ENCODE data around the gene GPRC5D.
A peak's percentile ranks its signal among the peaks of the same experiment; 100 is the strongest.

Gene GPRC5D

GRCh38 chr12:12952036-12952435 lies at the start of gene GPRC5D:
Gene GPRC5D, minus strand, starts transcription at chr12:12952170. Its CDS starts 1,786 bp downstream, at chr12:12950384.
- no peak for DNase-seq

- DNase-seq = no peak
Observed at GRCh38 chr12:13001775-13002040, 49.7 kb upstream of the GPRC5D start.

- peak; percentile 32 for DNase-seq
Observed at GRCh38 chr12:13000925-13001774, 49.2 kb upstream of the GPRC5D start.

DNA sequence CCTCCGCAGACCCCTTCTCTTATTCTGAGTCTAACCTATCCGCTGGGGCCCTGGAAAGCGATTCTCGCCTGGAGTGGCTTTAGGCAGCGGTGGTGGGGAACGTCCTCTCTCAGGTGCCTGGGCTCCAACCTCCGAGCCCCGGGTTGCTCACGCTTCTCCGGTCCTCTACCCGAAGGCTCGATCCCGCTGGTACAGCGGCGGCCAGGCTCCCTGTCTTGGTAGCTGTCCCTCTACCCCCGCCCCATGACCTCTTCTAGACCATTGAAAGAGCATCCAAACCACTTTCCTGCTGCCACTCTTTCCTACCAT lies 48.6 kb upstream of the GPRC5D start:
- DNase-seq = peak; percentile 48

DNA sequence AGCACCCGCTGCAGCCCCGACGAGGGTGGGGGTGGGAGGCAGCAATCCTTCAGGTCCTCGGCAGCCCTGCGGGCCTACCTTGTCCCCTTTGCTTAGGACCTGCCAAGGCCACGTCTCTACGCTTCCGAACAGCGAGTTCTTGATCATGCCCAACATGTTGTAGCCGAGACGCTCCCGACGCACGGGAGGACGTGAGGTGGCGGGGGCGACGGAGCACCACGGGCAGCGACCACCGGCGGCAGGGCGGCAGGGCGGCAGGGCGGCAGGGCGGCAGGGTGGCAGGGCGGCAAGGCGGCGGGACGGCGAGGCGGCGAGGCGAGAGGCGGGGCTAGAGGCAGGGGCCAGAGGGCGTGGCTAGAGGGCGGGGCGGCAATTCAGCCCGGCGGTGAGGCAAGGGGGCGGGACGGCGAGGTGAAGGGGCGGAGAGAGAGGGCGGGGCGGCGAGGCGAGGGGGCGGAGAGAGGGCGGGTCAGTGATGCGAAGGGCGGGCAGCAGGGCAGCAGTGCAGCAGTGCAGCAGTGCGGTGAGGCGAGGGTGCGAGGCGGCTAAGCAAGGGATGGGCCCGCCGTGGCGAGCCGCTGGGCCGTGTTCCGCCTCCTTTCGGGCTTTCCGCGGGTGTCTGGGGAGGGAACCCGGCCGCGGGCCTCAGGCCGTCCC lies 48.1 kb upstream of the GPRC5D start, which contains the start of gene HEBP1:
HEBP1 (minus strand) TSS at position 307 of the 657 bp plus-strand sequence; CDS start at position 156, 151 bp downstream.
- DNase-seq = peak; percentile 88

- DNase-seq = no peak
Observed at GRCh38 chr12:12999271-12999958, 47.4 kb upstream of the GPRC5D start.

- DNase-seq = no peak
Observed at GRCh38 chr12:12998248-12998647, 46.3 kb upstream of the GPRC5D start.

- no peak for DNase-seq
Observed at GRCh38 chr12:12997734-12998133, 45.8 kb upstream of the GPRC5D start.

DNA sequence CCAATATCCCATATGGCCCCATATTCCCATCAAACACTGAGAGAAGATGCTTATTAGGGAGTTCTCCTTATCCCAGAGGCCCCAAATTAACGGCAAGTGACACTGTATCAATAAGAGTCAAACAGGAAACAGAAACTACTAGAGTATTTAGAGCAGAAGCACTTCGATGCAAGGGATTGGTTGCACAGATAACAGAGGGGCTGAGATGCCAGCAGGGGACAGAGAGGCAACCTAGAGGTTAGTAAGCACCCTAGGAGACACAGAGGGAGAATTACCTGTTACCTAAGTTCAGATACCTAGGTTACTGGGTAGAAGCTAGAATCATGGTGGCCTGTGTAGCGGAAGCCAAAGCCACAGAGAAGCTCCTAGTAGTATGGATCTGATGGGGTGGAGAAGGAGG lies 45.2 kb upstream of the GPRC5D start:
- no peak for DNase-seq

DNA sequence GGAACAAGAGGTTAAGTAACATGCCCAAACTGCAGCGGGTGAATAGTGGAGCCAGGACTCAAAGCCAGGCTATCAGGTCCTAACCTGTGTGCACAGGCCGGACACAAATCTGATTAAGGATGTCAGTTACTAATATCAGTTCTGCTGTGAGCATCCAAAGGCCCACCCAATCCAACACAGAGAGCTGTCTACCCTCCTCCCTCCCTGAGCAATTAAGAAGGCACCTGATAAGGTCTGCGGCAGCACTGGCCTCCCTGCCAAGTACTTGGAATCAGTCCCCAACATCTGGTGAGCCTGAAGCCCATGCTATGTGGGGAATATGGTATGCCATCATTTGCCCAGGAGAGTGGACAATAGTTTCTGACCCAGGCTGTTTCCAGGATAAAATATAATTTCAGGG lies 44.2 kb upstream of the GPRC5D start:
- DNase-seq = no peak

DNA sequence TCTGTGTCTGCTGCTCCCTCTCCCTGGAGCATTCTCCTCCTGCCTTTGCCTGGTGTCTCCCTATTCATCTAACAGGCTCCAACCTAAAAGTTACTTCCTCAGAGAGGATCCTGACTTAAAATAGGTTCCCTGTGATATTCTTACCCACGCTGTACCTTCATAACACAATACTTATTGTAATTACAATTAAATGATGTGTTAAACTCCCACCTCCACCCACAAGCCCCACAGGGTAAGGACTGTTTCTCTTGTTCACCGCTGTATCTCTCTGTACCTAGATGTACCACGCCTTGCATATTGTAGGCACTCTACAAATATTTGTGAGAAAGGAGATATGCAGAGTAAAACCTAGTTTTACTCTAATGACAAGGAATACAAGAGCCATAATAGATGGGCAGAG lies 43.1 kb upstream of the GPRC5D start:
- no peak for DNase-seq

GRCh38 chr12:12993367-12993766 lies 41.4 kb upstream of the GPRC5D start:
- DNase-seq = no peak

DNA sequence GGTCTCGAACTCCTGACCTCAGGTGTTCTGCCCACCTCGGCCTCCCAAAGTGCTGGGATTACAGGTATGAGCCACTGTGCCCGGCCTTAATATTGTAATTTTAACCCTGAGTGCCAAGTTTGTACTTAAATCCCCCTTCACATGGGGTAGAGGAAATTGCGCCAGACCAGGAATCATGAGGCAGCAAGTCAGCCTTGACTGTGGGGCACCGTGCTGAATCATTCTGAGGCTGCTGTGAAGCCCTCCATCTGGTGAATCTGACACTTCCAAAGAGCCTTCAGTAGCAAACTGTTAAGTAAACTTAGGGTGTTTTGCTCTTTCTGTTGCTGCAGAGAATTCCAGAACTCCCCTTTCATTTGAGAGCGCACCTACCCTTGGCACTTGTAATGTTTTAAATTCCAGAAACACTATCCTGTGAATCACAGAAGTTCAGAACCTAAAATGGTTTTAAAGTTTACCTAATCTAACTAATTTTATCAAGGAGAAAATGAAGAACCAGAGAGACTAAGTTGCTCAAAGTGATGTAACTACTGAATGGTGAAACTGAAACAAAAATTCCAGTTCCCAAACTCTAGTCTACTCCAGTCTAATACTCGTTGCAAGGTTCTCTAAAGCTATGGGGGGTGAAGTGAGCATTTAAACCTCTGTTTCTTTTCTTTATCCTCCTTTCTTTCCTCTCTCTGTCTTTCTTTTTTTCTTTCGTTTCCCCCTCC lies 40.6 kb upstream of the GPRC5D start:
- no peak for DNase-seq

- no peak for DNase-seq
Observed at GRCh38 chr12:12990700-12991468, 38.9 kb upstream of the GPRC5D start.

DNA sequence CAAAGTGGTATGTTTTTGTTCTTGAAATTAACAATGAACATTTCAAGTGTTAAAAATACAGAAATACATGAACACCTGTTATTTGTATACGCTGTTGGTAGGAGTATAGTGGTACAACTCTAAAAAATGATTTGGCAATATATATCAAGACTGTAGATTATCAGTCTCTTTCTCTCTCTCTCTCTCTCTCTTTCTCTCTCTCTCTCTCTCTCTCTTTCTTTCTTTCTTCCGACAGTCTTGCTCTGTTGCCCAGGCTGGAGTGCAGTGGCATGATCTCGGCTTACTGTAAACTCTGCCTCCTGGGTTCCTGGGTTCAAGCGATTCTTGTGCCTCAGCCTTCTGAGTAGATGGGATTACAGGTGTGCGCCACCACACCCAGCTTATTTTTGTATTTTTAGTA lies 35.5 kb upstream of the GPRC5D start:
- no peak for DNase-seq

- no peak for DNase-seq
Observed at GRCh38 chr12:12986775-12987331, 34.9 kb upstream of the GPRC5D start.

DNA sequence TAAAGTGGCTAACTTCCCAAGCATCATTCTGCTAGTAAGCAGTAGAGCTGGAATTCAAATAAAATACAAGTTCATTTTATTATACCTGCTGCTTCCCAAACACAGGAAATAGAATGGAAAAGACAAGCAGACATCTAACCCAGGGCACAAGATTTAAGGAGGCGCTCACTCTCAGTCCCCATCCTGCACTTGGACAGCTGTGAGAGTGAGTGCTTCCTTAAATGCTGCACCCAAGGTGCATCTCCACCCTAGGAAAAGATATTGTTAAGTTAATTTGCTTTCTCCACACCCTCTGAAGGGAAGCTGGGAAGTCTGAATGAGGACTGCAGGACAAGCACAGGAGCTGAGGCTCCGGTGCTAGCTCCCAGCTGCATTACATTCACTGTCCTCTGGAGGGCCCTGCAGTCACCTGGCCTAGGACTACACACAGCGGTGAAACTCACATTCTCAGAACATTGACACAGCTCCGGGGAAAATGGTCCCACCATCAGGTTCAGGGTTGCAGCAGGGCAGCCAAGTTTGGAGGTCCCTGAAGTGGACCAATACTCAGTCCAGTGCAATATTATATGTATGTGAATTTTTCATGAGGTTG lies 33.9 kb upstream of the GPRC5D start:
- DNase-seq = no peak

DNA sequence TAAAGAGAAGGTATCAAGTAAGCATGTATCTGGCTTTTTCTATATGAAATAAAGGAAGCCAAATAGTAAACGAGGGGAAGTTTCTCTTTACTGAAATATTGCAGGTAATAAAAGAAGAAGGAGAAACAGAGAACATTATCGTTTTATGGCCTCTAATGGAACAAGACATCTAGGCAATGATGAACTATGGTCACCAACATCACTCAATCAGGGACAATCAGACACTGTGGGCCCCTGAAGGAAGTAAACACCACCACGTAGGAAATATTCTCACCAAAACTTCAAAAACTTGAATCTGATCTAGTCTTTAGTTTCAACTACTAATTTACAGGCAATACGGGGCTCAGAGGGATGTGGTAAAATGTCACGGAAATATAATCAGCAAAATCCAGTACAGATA lies 32.2 kb upstream of the GPRC5D start:
- DNase-seq = no peak

DNA sequence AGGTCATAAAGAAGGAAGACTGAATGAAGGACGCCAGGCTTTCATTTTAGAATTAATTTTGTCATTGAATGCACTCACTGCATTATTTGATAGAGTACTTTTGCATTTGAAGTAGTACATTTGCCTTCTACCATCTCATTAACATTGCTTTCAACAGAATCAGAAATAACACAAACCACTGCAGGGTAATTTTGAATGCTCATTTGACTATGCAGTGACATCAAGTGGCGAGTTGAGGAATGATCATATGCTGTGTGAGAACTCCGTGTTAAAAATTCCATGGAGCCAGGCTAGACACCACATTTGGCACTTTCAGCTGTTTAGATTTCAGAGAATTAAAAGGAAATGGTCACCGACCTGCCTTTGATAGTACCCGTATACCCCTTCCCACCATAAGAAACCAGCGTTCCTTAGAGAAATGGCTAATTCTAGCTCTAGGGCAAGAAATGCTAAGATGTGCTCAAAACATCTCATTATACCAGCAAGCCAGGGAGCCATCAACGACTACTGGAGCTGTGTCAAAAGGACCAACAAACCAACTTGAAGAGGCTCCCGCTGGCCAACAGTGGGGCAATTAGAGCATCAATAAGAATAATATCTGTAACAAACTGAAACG lies 31.6 kb upstream of the GPRC5D start:
- DNase-seq = peak; percentile 12

- DNase-seq = no peak
Observed at GRCh38 chr12:12982331-12982730, 30.4 kb upstream of the GPRC5D start.

DNA sequence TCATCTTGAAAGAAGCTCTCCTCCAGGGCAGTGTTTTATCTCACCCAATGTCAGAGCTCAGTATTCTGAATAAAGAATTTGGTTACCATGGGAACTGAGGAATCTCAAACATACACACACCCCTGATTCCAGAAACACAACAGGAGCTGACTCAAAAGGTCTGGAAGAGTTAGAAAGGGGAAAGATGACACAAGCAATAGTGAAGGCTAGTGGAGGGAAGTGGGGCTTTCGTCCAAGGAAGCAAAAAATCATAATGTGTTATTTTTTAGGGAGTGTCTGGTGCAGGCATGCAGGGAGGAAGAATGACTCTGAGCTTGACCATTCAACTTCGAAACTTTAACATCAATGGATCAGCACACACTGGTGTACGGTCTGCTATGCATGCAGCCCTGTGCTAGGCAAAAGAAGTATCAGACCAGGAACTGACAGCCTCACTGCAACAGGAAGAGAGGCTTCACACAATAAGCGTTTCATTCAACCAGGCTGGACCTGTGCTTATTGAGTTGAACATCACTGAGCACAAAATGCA lies 27.8 kb upstream of the GPRC5D start:
- DNase-seq = no peak

All from NCI-H1436 (cell line).